HG02759 (cell line): ENCODE results near the gene ARID1B.
"Not testable (repeated sequence)": the region's sequence is repeated elsewhere in the genome, so short reads cannot be mapped to it uniquely, and the experiment has no call there.

Source experiments
- ATAC-seq: cut with Tn5 transposase; IDR thresholded peaks from one replicate; pipeline ENCODE4 v1.9.1; 2021; ENCODE audit warnings: mild to moderate bottlenecking, moderate library complexity; ENCODE audit not compliant: unreplicated experiment

ARID1B gene

GRCh38 chr6:156980948-156981347 is 203.8 kb downstream of the ARID1B start:
- ATAC-seq = no peak

GRCh38 chr6:156982168-156982567 is 205.0 kb downstream of the ARID1B start:
- no peak for ATAC-seq

GRCh38 chr6:156982864-156983263 is 205.7 kb downstream of the ARID1B start:
- ATAC-seq = not testable (repeated sequence)

GRCh38 chr6:156984178-156984738 is 207.1 kb downstream of the ARID1B start:
- peak; percentile 34 for ATAC-seq

GRCh38 chr6:156985309-156985708 is 208.1 kb downstream of the ARID1B start:
- no peak for ATAC-seq

- ATAC-seq = peak; percentile 82
Measured at GRCh38 chr6:156988276-156989158, 211.3 kb downstream of the ARID1B start.

GRCh38 chr6:156989159-156989806 is 212.1 kb downstream of the ARID1B start:
- ATAC-seq = no peak

GRCh38 chr6:156992020-156992804 is 215.0 kb downstream of the ARID1B start:
- ATAC-seq = no peak

GRCh38 chr6:156993713-156994112 is 216.5 kb downstream of the ARID1B start:
- ATAC-seq = no peak

- ATAC-seq = no peak
Measured at GRCh38 chr6:156994215-156995076, 217.3 kb downstream of the ARID1B start.

- no peak for ATAC-seq
Measured at GRCh38 chr6:156995502-156995901, 218.3 kb downstream of the ARID1B start.

GRCh38 chr6:156996265-156996664 is 219.1 kb downstream of the ARID1B start:
- ATAC-seq = no peak

- ATAC-seq = no peak
Measured at GRCh38 chr6:156998794-156999330, 221.7 kb downstream of the ARID1B start.

- ATAC-seq = no peak
Measured at GRCh38 chr6:156999762-157000161, 222.6 kb downstream of the ARID1B start.

- no peak for ATAC-seq
Measured at GRCh38 chr6:157001716-157002115, 224.5 kb downstream of the ARID1B start.

GRCh38 chr6:157002774-157003173 is 225.6 kb downstream of the ARID1B start:
- no peak for ATAC-seq

GRCh38 chr6:157005940-157006339 is 228.8 kb downstream of the ARID1B start:
- no peak for ATAC-seq

- no peak for ATAC-seq
Measured at GRCh38 chr6:157008568-157008967, 231.4 kb downstream of the ARID1B start.

GRCh38 chr6:157012355-157012754 is 235.2 kb downstream of the ARID1B start:
- ATAC-seq = no peak
